Measurements from ENCODE around the gene RBBP7. TPM values are rescaled to one million over a fixed set of nuclear protein-coding genes. Genes with fewer than 3 reads are reported as not detected.

The RBBP7 gene
- total and polyA plus RNA-seq, 2 of the 8 experiments (the other 6 are each of a cell fraction or from before 2014, with no cell fraction given) = 107 to 138 TPM

DNA sequence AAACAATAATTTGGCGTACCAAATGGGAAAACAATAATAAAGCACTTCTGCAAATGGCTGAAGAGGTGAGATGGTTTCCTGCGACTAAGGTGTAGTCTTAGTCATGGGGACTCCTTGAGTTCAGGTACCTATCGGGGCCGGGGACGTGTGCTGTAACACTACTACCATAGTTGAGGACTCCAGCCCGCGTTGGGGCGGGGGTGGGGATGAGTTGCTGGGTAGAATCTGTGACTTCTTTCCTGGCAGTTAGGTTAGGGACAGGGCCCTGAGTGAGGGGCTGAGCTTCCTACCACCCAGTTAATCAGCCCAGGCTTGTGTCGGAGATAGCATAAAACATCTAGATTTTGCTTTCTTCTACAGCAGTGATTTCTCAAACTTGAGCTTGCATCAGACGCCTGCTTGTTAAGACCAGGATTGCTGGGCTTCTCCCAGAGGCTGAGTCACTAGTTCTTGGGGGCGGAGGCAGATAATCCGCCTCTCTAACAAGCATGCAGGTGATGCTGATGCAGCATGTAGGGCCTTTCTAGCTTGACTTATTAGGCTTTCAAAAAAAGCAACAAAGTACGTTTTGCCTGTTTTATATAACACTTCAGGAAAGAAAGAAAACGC lies 30.2 kb downstream of the RBBP7 start:
- no peak overlapping the region for H2BK120ac ChIP-seq (replicated peaks; ENCODE audit: low read depth, low read length)
- H3K27ac ChIP-seq (ENCODE audit: low read depth, low read length) = no peak overlapping the region
- no peak overlapping the region for H3K9ac ChIP-seq (replicated peaks in 1 of 4; ENCODE audit: extremely low read depth in 1 of 4, low read depth in 3 of 4, low read length in 3 of 4)
- no peak overlapping the region for H3K4ac ChIP-seq (replicated peaks; ENCODE audit: insufficient read length, low read depth, low read length)
- H3K4me2 ChIP-seq (ENCODE audit: insufficient read depth in 1 of 2, low read depth in 2 of 2, low read length in 2 of 2) = no peak overlapping the region
- no peaks in the 10 kb centered on the region for H3K79me1 ChIP-seq (ENCODE audit: low read depth, low read length)
- H3K36me3 ChIP-seq (ENCODE audit: control insufficient read depth in 2 of 4, insufficient read depth in 4 of 4, low read length in 3 of 4) = peaks cover 0 to 66% (median 13%) of the 10 kb centered on the region in 4 experiments; a peak in 7 of 8 replicates
- WGBS, 2 experiments (ENCODE audit: extremely low coverage in 1 of 2, insufficient coverage in 1 of 2, insufficient read length in 1 of 2, insufficient replicate concordance in 2 of 2, low coverage in 1 of 2, low lambda C conversion rate in 2 of 2, missing lambda C conversion rate in 1 of 2) = 92% methylated on average over 11 of the region's 14 CpGs; no CpG with 5 or more reads in 1 of the 2 experiments
- H3K79me2 ChIP-seq (ENCODE audit: control insufficient read depth in 1 of 2, insufficient read depth in 2 of 2, low read length in 2 of 2) = no peaks in the 10 kb centered on the region
- no peak overlapping the region for H3K56ac ChIP-seq (replicated peaks; ENCODE audit: insufficient read length, low read depth, low read length)
- H2BK5ac ChIP-seq (ENCODE audit: low read depth, low read length) = no peak overlapping the region
- no peak overlapping the region for H4K8ac ChIP-seq (ENCODE audit: extremely low read depth, insufficient read depth, low read length)
- no peaks in the 10 kb centered on the region for H3K27me3 ChIP-seq (replicated peaks in 1 of 4; ENCODE audit: control insufficient read depth in 3 of 4, extremely low read depth in 1 of 4, insufficient read depth in 3 of 4, low read length in 3 of 4)
- DNase-seq (ENCODE audit: low read depth in 1 of 2, low spot score in 2 of 2) (no peak), FAIRE-seq (no peak)
- H3K14ac ChIP-seq (ENCODE audit: insufficient read length) = no peak overlapping the region
- H2BK12ac ChIP-seq (ENCODE audit: low read depth, low read length) = no peak overlapping the region
- no peak overlapping the region for H4K5ac ChIP-seq (ENCODE audit: insufficient read length, low read depth, low read length)
- ChIA-PET POLR2A (ENCODE audit: partially characterized antibody) (interaction anchor here (0.8 to 1.6 kb wide), 4 partner anchors 9 to 29 kb away, joined by 3 to 4 read pairs (median 4); no protein-coding TSS in a partner anchor), CTCF (ENCODE audit: partially characterized antibody) (interaction anchor here (0.6 to 0.9 kb wide), 2 partner anchors 14 to 242 kb away, joined by 3 read pairs; no protein-coding TSS in a partner anchor)
- no peaks in the 10 kb centered on the region for H3K23me2 ChIP-seq (ENCODE audit: low read depth, low read length)
- H3K4me3 ChIP-seq (ENCODE audit: extremely low read depth in 1 of 4, insufficient read depth in 2 of 4, low read depth in 3 of 4, low read length in 4 of 4) = no peak overlapping the region
- TF ChIP-seq RAD21 (IDR thresholded peaks at IDR 0.05 in 1 of 2, conservative IDR thresholded peaks at IDR 0.05 in 1 of 2; ENCODE audit: low read depth in 2 of 2, low read length in 2 of 2) (no peak), POLR2AphosphoS5 (IDR thresholded peaks at IDR 0.05; ENCODE audit: low read depth, low read length) (peak; percentile 30; the same call in 1 of the 2 replicates), TBP (IDR thresholded peaks at IDR 0.05; ENCODE audit: low read depth, low read length) (no peak), KDM5A (IDR thresholded peaks at IDR 0.05; ENCODE audit: low read length) (no peak)
- peaks cover 0 to 6% (median 5%) of the 10 kb centered on the region in 4 experiments; a peak in 3 of 7 replicates for H3K4me1 ChIP-seq (replicated peaks in 1 of 4; ENCODE audit: control insufficient read depth in 3 of 4, insufficient read depth in 4 of 4, low read length in 3 of 4)
- H3K18ac ChIP-seq (ENCODE audit: extremely low read depth, low read length) = no peak overlapping the region
- no peaks in the 10 kb centered on the region for H3K9me3 ChIP-seq (ENCODE audit: insufficient read depth in 2 of 2, low read depth in 1 of 2, low read length in 1 of 2)
- H4K20me1 ChIP-seq (replicated peaks in 1 of 2; ENCODE audit: control insufficient read depth in 1 of 2, insufficient read depth in 2 of 2, low read length in 2 of 2) = no peaks in the 10 kb centered on the region
- no peak overlapping the region for H2BK15ac ChIP-seq (ENCODE audit: low read length)
- H2AK5ac ChIP-seq (ENCODE audit: low read depth, low read length) = no peak overlapping the region
- H3K23ac ChIP-seq (ENCODE audit: insufficient read length) = no peak overlapping the region
- no peak overlapping the region for H2BK20ac ChIP-seq (ENCODE audit: low read length)
- no peak overlapping the region for H2AFZ ChIP-seq (ENCODE audit: low read length)
- H4K91ac ChIP-seq (replicated peaks; ENCODE audit: insufficient read length, low read length) = no peak overlapping the region

Measured in H1 (cell line).